Measurements from ENCODE around the gene SIGLEC1.

DNA sequence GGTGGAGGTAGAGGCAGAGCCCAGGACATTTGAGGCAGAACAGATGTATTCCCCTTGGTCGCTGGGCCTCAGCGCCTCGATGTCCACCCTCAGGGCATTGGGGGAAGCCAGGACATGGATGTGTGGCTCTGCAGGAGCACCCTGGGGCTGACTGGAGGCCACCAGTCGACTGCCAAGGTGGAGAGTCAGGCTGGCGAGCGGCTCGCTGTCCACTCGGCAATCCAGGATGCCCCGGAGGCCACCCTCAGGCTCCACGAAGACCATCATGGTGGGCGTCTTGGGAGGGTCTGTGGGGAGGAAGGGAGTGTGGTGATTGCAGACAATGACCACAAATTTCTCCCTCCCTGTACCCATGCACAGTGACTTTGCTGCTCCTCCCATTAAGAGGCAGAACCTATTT is 22.4 kb downstream of the SIGLEC1 start:
- TF ChIP-seq, protein P1, sequence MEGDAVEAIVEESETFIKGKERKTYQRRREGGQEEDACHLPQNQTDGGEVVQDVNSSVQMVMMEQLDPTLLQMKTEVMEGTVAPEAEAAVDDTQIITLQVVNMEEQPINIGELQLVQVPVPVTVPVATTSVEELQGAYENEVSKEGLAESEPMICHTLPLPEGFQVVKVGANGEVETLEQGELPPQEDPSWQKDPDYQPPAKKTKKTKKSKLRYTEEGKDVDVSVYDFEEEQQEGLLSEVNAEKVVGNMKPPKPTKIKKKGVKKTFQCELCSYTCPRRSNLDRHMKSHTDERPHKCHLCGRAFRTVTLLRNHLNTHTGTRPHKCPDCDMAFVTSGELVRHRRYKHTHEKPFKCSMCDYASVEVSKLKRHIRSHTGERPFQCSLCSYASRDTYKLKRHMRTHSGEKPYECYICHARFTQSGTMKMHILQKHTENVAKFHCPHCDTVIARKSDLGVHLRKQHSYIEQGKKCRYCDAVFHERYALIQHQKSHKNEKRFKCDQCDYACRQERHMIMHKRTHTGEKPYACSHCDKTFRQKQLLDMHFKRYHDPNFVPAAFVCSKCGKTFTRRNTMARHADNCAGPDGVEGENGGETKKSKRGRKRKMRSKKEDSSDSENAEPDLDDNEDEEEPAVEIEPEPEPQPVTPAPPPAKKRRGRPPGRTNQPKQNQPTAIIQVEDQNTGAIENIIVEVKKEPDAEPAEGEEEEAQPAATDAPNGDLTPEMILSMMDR (conservative IDR thresholded peaks at IDR 0.05 in 1 of 2, IDR thresholded peaks at IDR 0.05 in 1 of 2; ENCODE audit: extremely low read depth in 1 of 2, insufficient read depth in 1 of 2, low read depth in 1 of 2, low read length in 2 of 2), result no peak
- TF ChIP-seq EZH2 (IDR thresholded peaks at IDR 0.05; ENCODE audit: borderline replicate concordance, low read length), result no peak
